GM10248 (cell line): ENCODE data around the gene IRF4.
A peak's percentile ranks its signal among the peaks of the same experiment; 100 is the strongest.

Experiments used
- CTCF ChIA-PET: fragments of 300-600 bp; sonication (Branson Sonifier 250); formaldehyde crosslinking; extraction: SDS; loops from one replicate; lab custom pipeline; 2021; ENCODE audit warnings: antibody characterized with exemption; lab: Yijun Ruan, JAX
- POLR2A ChIA-PET: fragments of 350-650 bp; sonication (Branson Sonifier 250); formaldehyde crosslinking; extraction: SDS; loops from one replicate; lab custom pipeline; 2020; ENCODE audit warnings: antibody characterized with exemption; lab: Yijun Ruan, JAX
- DNase-seq: peaks from one replicate; pipeline ENCODE4 v3.0.0; 2012; ENCODE audit errors: extremely low spot score
- TF ChIP-seq, protein P1 (sequence below): IDR thresholded peaks from 2 replicates; pipeline ENCODE4 v1.5.1; 2012; ENCODE audit warnings: mild to moderate bottlenecking, low read depth; ENCODE audit errors: extremely low read depth, missing control alignments, control extremely low read depth

IRF4 gene

DNA sequence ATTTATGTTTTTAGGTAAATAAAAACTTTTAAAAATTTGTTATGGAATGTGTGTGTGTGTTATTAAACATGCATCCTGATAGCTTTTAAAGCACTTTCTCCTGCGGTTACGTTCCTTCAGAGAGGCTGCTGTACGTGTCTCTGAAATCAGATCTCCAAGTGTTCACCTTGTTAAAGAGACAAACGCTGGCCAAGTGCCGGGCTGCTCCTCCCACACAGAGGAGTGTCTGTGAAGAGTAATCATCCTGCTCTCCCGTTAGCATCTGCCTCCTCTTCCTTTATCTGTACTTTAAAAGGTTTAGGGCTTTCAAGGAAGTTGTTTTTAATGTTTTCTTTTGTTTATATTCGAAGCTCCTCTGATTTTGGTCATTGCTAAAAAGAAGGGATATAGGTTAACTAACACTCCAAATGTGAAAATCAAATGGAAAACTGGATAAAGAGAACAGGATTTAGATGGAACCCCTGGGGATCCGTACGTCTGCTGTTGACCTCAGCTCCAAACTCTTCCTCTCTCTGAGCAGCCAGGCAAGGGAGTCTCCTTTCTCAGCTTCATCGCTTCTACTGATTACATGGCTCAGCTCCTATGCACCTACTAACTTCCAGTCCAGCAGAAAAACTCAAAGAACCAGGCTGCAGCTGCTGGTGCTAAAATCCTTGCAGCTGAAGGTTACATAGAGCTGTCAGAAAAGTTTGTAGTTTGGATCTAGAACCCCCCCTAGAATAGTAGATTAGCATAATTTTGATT lies 20.0 kb downstream of the IRF4 start:
- ChIA-PET CTCF (interaction anchor here (1.0 to 6.9 kb wide), 6 partner anchors 8 to 309 kb away, joined by 3 to 41 read pairs (median 4); no protein-coding TSS in a partner anchor), POLR2A (interaction anchor here (0.5 to 3.5 kb wide), 5 partner anchors 12 to 193 kb away, joined by 3 to 15 read pairs (median 4); partner anchors contain the start of gene IRF4)
- TF ChIP-seq, protein P1, sequence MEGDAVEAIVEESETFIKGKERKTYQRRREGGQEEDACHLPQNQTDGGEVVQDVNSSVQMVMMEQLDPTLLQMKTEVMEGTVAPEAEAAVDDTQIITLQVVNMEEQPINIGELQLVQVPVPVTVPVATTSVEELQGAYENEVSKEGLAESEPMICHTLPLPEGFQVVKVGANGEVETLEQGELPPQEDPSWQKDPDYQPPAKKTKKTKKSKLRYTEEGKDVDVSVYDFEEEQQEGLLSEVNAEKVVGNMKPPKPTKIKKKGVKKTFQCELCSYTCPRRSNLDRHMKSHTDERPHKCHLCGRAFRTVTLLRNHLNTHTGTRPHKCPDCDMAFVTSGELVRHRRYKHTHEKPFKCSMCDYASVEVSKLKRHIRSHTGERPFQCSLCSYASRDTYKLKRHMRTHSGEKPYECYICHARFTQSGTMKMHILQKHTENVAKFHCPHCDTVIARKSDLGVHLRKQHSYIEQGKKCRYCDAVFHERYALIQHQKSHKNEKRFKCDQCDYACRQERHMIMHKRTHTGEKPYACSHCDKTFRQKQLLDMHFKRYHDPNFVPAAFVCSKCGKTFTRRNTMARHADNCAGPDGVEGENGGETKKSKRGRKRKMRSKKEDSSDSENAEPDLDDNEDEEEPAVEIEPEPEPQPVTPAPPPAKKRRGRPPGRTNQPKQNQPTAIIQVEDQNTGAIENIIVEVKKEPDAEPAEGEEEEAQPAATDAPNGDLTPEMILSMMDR, result no peak
- DNase-seq, result no peak

DNA sequence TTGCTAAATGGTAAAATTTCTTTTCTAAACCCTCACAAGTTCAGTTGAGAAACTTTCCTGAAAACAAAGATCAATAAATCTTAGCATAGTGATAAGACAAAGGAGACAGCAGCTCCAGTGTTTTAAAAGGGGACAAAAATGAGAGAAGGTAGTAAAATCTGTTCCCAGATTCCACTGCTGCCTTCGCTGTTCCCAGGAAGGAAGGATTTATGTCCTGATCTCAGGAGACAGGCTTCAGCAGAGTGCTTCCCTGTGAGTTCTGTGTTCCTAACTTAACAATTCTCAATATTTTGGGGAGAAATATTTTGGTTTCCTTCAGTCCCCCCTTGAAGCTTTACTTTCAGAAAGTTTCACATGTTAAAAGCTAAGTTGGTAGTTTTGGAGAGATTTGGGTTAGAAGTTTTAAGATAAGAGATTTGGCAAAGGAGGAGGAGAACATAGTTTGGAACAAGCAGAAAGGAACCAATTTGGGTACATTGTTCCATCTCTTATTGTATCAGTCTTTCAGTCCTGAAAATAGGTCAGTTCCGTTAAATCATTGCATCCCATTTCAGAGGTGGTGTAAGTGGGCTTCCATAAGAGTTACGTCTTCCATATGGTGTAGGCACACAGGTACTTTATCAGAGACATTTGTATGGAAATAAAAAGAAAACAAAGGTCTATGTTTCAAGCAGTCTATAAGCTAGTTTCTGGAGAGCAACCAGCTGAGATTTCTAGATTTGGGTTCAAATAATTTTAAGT lies 20.8 kb downstream of the IRF4 start:
- ChIA-PET CTCF (interaction anchor here (1.0 to 6.9 kb wide), 6 partner anchors 8 to 102 kb away, joined by 3 to 41 read pairs (median 4); no protein-coding TSS in a partner anchor), POLR2A (interaction anchor here (1.1 to 3.5 kb wide), 3 partner anchors 21 to 194 kb away, joined by 3 to 15 read pairs (median 5); partner anchors contain the start of gene IRF4)
- DNase-seq, result no peak
- TF ChIP-seq, protein P1, result no peak

DNA sequence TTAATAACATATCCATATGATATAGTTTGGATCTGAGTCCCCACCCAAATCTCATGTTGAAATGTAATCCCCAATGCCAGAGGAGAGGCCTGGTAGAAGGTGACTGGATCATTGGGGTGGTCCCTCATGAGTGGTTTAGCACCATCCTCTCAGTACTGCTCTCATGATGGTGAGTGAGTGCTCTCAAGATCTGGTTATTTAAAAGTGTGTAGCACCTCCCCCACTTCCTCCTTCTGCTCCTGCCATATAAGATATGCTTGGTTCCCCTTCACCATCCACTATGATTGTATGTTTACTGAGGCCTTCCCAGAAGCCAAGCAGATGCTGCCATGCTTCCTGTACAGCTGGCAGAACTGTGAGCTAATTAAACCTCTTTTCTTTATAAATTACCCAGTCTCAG lies 22.9 kb downstream of the IRF4 start:
- TF ChIP-seq, protein P1, result no peak
- POLR2A ChIA-PET, result no interaction called here
- DNase-seq, result no peak
- CTCF ChIA-PET, result no interaction called here

DNA sequence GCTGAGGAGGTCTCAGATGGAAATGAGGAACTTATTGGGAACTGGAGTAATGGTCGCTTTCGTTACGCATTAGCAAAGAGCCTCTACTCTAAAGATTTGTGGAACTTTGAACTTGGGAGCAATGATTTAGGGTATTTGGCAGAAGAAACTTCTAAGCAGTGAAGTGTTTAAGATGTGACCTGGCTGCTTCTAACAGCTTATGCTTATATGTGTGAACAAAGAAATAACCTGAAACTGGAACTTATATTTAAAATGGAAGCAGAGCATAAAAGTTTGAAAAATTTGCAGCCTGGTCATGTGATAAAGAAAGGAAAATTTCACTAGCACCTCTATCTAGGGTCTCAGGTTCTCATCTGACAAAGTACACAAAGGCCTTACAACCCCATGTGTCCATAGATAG lies 23.5 kb downstream of the IRF4 start:
- TF ChIP-seq, protein P1, result no peak
- POLR2A ChIA-PET, result no interaction called here
- CTCF ChIA-PET, result no interaction called here
- no peak for DNase-seq

DNA sequence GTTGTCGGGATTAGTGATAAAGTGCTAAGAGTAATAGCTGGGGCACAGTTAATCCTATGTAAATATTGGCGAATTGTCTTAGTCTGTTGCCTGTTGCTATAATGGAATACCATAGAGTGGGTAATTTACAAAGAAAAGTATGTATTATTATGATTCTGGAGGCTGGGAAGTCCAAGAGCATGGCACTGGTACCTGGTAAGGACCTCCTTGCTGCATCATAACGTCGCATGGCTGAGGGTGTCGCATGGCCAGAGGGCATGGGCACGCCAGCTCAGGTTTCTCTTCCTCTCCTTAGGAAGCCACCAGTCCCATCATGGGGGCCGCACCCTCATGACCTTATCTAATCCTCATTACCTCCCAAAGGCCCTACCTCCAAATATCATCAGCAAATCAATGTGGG lies 29.7 kb downstream of the IRF4 start:
- CTCF ChIA-PET, result no interaction called here
- TF ChIP-seq, protein P1, result no peak
- no peak for DNase-seq

DNA sequence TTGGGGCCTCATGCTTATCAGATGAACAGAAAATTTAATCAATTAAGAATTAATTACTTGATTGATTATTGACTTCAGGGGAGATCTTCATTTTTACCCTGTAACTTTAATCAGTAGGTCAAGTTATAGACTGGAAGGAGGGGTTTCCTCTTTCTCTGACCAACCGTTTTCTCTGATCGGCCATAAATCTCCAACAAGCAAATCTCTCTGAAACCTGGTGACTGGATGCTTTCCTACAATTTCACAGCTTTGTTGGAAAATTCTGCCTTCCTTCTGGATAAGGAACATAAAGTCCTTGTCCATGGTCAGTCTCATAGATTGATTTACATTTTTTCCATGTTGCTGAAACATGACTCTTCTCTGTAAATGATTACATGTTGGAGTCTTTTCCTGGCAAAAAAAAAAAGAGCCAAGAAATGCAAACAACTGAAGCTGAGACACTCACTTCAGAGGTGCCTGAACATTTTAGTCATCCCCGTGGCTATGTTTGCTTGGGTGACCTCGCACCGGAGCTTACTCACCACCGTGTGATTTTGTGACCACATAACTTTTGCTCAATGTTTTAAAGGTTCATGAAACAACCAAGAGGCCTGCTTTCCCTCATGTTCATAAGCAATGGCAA lies 31.0 kb downstream of the IRF4 start:
- TF ChIP-seq, protein P1, result no peak
- ChIA-PET CTCF (interaction anchor here (0.9 kb wide), 1 partner anchor 13 kb away, joined by 3 read pairs; no protein-coding TSS in a partner anchor), POLR2A (interaction anchor here (0.6 to 1.3 kb wide), 4 partner anchors 14 to 109 kb away, joined by 3 to 8 read pairs (median 5); partner anchors contain the start of gene IRF4)
- peak; percentile 83 for DNase-seq

More for the DNA sequence above, 29.7 kb downstream of the IRF4 start:
- POLR2A ChIA-PET, result no interaction called here
